NCI-H1092 treated with DMSO at 0.1 percent for 48 hours (cell line): Measurements from ENCODE around the gene PDE3B.
"Not testable (repeated sequence)": the region's sequence is repeated elsewhere in the genome, so short reads cannot be mapped to it uniquely, and the experiment has no call there.

ENCODE experiments used
- DNase-seq: peaks from one replicate; lab custom pipeline; 2025; lab: John Stamatoyannopoulos, UW

PDE3B gene

GRCh38 chr11:14676068-14676467, 32.5 kb downstream of the PDE3B start:
- DNase-seq: no peak

- DNase-seq: no peak
Measured at GRCh38 chr11:14677146-14677545, 33.5 kb downstream of the PDE3B start.

- DNase-seq: no peak
Measured at GRCh38 chr11:14678350-14678749, 34.7 kb downstream of the PDE3B start.

- no peak for DNase-seq
Measured at GRCh38 chr11:14679662-14680061, 36.1 kb downstream of the PDE3B start.

GRCh38 chr11:14684234-14684915, 40.8 kb downstream of the PDE3B start:
- DNase-seq: not testable (repeated sequence)

GRCh38 chr11:14687456-14687855, 43.9 kb downstream of the PDE3B start:
- peak; percentile 8 for DNase-seq

GRCh38 chr11:14687943-14688627, 44.5 kb downstream of the PDE3B start:
- DNase-seq: peak; percentile 29

GRCh38 chr11:14695656-14696055, 52.1 kb downstream of the PDE3B start:
- DNase-seq: not testable (repeated sequence)

- DNase-seq: no peak
Measured at GRCh38 chr11:14698771-14699170, 55.2 kb downstream of the PDE3B start.

GRCh38 chr11:14700593-14700992, 57.0 kb downstream of the PDE3B start:
- no peak for DNase-seq

- no peak for DNase-seq
Measured at GRCh38 chr11:14702760-14703159, 59.2 kb downstream of the PDE3B start.

- no peak for DNase-seq
Measured at GRCh38 chr11:14703731-14704130, 60.1 kb downstream of the PDE3B start.

GRCh38 chr11:14705067-14705466, 61.5 kb downstream of the PDE3B start:
- no peak for DNase-seq

GRCh38 chr11:14713496-14714244, 70.1 kb downstream of the PDE3B start:
- DNase-seq: no peak

GRCh38 chr11:14715669-14716068, 72.1 kb downstream of the PDE3B start:
- not testable (repeated sequence) for DNase-seq

GRCh38 chr11:14722496-14722895, 78.9 kb downstream of the PDE3B start:
- DNase-seq: no peak

- no peak for DNase-seq
Measured at GRCh38 chr11:14725150-14725549, 81.5 kb downstream of the PDE3B start.

GRCh38 chr11:14727215-14727614, 83.6 kb downstream of the PDE3B start:
- no peak for DNase-seq

GRCh38 chr11:14727746-14728145, 84.1 kb downstream of the PDE3B start:
- no peak for DNase-seq

GRCh38 chr11:14740539-14740938, 96.9 kb downstream of the PDE3B start:
- not testable (repeated sequence) for DNase-seq

- DNase-seq: no peak
Measured at GRCh38 chr11:14741195-14741594, 97.6 kb downstream of the PDE3B start.

- no peak for DNase-seq
Measured at GRCh38 chr11:14742849-14743559, 99.4 kb downstream of the PDE3B start.
